ENCODE measurements around the gene PTPN4.

DNA sequence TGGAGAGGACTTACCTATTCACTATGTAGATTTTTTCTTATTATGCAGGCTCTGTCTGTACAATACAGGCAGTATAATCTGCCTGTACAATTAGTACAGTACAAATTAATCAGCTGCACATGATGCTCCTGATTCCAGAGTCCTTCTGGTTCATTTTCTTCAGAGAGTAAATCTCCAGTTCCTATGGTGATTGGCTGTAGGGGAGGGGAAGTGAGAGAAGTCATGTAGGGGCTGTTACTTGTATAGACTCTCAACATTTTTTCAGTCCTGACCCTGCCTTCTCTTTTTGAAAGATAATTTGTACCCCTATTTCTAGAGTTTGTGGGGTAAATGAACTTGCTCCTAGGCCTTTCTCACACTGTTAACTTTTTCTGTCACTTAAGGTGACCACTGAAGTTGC lies 54.5 kb downstream of the PTPN4 start:
- TF ChIP-seq CTCF (IDR thresholded peaks at IDR 0.05) (no peak), POLR2A (IDR thresholded peaks at IDR 0.05) (no peak)

Measured in body of pancreas (tissue), 4 donors.